Measurements from ENCODE around the gene VIPR2.
"Not testable (repeated sequence)": the region's sequence is repeated elsewhere in the genome, so short reads cannot be mapped to it uniquely, and the experiment has no call there.

VIPR2 gene

DNA sequence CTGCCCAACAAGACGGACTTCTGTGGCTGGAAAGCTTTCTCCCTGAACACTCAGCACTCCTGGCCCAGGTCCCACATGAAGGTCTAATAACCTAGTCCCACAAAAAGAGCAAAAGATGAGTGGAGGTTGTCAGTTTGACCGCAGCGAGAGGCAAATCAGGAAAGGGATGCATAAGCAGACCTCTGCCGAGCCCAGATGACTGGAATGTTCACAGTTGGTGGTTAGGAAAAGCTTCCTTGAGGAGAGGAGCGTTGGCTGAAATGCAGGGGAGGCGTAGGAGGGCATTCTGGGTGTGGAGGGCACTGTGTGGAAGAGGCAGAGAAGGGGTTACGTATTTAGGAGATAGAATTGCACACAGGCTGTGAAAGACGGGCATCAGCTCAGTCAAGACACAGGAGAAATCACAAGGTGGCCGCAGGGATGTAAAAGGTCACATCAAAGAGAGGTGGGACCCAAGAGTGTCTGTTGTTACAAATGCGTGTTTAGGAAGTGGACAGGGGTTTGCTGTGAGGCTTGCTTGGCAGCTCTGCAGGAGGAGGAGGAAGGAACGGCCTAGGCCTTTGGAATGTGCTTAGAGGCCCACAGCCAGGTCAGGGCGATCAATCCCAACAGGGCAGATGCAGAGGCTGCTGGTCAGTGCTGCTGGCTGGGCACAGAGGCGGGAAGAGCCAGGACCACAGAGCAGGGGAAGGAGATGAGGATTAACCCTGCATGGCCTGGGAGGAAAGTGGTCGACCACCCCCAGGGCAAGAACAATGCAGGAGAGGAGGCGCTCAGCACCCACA lies 133.5 kb downstream of the VIPR2 start:
- no peak for DNase-seq (ENCODE audit: low read depth, low spot score)

DNA sequence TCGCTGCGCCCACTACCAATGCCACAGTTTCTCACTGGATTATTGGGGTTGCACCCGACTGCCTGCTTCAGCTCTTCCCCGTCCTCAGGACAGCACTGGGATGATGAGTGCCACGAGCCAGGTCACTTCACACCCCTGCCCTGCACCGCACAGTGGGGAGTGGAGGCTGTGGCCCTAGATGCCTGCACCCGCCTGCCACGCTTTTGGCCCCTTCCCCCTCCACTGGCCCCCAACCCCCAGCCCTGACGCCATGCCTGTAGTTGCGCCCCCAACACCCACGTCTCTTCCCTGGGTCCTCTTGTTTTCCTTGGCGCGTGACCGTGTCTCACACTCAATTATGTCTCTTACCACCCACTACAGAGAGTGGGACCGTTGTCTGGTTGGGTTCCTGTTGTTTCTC lies 134.3 kb downstream of the VIPR2 start:
- DNase-seq (ENCODE audit: low read depth, low spot score): no peak

DNA sequence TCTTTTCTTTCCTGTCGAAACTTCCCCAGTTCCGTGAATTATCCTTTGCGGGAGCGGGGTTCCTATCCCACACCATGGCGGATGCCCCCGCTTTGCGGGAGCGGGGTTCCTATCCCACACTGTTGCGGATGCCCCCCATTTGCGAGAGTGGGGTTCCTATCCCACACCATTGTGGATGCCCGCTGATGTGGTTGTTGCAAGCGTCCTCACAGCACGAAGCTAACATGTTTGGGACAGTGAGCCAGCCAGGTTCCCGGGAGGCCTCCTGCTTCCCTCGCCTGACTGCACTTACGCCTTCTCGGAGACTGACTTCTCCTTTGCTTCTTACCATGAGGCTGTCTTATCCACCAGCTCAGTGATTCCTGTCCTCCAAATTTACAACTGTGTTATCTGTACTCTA lies 134.7 kb downstream of the VIPR2 start:
- no peak for DNase-seq (ENCODE audit: low read depth, low spot score)

DNA sequence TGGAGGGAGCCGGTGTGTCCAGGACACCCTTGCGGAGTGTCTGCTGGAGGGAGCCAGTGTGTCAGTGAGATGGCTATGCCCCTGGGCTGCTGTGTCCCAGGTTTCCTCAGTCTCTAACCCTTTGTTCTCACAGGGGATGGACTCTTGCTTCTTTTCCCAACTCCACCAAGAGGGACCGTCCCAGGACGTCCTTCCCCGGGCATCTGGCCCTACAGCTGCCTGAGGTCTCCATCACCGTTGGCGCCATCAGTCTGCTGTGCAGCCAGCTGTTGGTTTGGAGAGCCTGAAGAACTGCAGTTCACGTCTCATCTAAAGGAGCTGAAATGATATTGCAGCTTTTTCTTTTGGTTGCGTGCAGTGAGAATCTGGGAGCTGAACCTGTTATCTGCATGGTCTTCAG lies 136.2 kb downstream of the VIPR2 start:
- no peak for DNase-seq (ENCODE audit: low read depth, low spot score)

DNA sequence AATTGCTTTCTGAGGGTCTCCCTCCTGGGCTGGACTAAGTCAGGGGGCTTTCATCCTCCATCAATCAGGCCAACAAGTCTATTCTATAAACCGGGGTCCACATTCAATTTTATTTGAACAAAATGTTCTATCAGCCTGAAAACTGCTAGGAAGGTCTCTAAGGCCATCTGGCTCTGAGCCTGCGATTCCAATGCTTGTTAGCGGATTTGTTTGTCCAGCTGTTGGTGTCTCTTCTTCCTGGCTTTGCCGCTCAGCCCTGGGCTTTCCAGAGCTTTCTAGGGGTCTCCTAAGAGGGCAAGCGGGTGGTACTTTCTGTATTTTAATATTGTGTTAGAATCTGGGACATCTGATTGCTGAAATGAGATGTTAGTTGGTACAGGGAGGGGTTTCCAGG lies 136.7 kb downstream of the VIPR2 start:
- DNase-seq (ENCODE audit: low read depth, low spot score): no peak

DNA sequence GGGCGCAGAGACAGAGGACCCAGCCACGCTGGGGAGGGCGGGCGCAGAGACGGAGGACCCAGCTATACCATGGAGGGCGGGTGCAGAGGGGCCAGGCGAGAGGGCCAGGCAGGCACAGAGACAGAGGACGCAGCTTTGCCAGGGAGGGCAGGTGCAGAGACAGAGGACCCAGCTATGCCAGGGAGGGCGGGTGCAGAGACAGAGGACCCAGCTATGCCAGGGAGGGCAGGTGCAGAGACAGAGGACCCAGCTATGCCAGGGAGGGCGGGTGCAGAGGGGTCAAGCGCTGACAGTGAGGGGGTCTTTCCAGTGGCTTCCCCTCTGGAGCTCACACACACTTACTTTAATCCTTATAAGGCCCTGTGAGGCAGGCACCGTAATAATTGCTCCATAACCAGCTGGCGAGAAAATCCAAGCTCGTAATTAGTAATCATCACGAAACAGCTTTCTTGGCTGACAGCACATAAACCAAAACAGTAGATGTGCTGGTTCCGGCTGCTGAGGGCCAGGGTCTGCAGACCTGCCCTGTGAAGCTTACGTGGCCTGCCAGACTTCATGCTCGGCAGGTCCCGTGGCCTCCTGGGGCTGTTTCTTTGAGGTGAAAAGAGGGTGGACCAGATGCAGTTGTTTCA lies 137.2 kb downstream of the VIPR2 start:
- no peak for DNase-seq (ENCODE audit: low read depth, low spot score)

DNA sequence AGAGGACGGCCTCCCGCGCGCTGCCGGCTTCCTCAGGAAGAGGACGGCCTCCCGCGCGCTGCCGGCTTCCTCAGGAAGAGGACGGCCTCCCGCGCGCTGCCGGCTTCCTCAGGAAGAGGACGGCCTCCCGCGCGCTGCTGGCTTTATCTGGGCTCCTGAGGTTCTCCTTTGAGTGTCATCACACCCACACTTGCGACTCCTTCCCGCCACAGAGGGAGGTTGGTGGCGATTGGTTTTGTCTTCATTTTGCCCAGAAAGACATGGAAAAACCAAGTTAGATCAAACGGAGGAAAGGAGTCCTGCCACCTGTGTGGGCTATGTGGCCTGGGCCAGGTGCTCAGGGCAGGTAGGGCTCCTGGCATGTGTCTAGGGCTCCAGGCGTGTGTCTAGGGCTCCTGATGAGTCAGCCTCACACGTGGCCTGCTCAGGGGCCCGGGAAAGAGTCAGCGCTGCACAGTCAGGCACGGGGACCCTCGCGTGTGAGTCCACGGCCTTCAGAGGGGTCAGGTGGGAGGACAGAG lies 138.0 kb downstream of the VIPR2 start:
- no peak for DNase-seq (ENCODE audit: low read depth, low spot score)

DNA sequence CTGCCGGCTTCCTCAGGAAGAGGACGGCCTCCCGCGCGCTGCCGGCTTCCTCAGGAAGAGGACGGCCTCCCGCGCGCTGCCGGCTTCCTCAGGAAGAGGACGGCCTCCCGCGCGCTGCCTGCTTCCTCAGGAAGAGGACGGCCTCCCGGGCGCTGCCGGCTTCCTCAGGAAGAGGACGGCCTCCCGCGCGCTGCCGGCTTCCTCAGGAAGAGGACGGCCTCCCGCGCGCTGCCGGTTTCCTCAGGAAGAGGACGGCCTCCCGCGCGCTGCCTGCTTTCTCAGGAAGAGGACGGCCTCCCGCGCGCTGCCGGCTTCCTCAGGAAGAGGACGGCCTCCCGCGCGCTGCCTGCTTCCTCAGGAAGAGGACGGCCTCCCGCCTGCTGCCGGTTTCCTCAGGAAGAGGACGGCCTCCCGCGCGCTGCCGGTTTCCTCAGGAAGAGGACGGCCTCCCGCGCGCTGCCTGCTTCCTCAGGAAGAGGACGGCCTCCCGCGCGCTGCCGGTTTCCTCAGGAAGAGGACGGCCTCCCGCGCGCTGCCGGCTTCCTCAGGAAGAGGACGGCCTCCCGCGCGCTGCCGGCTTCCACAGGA lies 138.6 kb downstream of the VIPR2 start:
- DNase-seq (ENCODE audit: low read depth, low spot score): not testable (repeated sequence)

DNA sequence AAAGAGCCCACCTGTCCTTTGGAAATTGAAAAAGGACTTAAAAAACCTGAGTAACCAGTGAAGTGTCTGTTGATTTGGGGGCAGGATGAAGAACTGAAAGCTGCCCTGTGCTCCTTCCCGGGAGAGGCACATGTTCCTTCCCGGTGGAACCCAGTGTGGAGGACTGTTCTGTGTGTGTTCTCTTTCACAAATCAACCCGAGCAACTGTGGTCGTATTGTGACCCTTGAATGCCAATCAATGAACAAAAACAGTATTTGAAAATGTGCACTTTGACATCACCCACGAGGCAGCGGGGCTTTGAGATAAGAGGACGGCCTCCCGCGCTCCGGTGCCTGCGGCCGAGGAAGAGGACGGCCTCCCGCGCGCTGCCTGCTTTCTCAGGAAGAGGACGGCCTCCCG lies 139.0 kb downstream of the VIPR2 start:
- no peak for DNase-seq (ENCODE audit: low read depth, low spot score)

DNA sequence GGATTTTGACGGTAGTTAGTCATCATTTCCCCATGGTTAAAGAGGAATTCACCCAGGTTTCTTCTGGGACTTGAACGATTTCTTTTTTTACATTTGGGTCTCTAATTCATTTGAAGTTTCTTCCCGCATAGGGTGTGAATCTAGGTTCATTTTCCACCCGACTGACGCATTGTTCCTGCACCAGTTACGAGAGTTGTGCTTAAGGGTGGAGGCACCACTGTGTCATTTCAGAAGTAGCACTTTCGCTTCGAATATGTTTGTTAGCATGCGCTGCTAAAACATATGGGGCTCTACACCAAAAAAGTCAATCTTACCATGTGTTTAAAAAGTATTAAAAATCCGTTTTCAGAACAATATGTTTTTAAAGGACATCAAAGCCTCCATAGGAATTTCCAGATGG lies 140.3 kb downstream of the VIPR2 start:
- DNase-seq (ENCODE audit: low read depth, low spot score): no peak

DNA sequence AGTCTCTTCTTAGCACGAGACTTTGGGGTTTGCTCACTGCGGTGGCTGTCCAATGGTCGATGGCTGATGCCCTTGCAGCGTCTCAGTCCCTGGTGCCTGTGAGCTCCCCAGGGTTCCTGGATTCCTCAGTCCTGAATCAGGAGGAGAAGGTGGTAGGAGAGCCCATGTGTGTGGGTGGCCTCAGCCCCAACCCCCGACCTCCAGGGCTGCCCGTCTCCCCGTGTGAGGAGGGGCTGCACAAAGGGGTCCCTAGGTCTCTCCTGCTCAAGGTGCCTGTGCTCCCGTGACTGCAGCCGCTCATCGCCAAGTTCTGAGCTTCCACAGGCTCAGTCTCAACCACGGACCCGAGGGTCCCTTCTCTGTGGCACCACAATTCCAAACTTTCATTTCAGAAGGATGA lies 142.9 kb downstream of the VIPR2 start:
- no peak for DNase-seq (ENCODE audit: low read depth, low spot score)

DNA sequence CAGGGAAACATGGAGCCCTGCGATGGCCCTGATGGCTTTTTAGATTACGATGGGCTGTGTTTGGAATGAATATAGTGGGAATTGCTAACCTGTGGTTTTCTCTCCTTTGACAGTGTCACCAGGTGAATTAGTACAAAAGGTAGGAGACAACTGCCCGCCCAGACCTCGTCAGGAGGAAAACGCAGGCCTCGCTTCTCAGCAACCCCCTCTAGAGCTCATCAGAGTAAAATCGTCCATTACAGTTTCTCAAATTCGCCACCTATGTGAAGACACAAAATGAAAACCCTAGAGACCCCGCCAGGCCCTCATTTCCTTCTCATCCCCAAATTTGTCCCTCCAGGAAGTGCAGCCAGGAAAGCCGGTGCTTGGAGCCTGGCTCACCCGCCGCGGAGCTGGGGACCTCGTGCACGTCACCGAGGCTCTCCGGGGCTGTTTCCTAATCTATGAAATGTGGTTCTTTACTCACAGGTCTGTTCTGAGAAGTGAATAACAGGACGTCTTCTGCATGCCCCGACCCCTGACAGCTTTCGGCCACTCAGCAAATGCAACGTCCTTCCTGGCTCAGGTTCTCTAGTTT lies 143.7 kb downstream of the VIPR2 start:
- DNase-seq (ENCODE audit: low read depth, low spot score): no peak

DNA sequence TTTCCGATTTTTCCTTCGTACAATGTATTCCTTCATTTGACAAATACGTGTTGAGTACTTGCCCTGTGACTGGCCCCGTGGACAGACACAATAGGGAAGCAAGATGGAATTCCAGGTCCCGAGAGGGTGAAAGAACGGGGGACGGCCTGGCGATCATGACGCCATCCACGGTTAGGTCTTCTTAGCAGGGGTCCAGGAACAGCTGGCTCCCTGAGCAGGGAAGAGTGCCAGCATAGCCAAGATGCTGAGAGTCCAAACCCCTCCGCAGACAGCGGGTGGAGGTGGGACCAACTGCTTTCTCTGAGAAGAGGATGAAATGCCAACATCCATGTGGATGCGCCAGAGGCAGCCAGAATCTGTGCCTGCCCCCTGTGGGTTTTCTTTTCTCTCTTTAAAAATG lies 144.6 kb downstream of the VIPR2 start:
- no peak for DNase-seq (ENCODE audit: low read depth, low spot score)

DNA sequence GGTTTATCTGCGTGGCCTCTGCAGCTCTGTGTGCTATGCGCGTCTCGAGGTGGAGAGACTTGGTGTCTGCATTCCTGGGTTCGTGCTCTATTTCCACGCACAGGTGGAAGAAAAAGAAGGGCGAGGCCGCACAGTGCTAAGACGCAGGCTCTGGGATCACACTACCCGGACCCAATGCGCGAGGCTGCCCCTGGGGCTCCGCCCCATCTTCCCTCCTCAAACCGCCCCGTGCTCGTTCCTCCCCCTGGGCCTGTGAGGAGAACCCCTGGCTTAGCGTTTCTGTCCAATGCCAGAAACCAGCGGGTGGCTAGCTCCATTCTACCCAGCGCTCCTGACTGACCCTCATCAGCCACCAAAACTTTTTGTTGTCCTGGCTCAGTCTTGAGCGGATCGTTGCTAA lies 145.2 kb downstream of the VIPR2 start:
- no peak for DNase-seq (ENCODE audit: low read depth, low spot score)

DNA sequence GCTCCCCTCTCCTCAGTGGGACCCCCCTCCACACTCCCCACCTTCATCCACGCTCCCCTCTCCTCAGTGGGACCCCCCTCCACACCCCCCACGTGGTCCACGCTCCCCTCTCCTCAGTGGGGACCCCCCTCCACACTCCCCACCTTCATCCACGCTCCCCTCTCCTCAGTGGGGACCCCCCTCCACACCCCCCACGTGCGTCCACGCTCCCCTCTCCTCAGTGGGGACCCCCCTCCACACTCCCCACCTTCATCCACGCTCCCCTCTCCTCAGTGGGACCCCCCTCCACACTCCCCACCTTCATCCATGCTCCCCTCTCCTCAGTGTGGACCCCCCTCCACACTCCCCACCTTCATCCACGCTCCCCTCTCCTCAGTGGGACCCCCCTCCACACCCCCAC lies 146.4 kb downstream of the VIPR2 start:
- DNase-seq (ENCODE audit: low read depth, low spot score): not testable (repeated sequence)

DNA sequence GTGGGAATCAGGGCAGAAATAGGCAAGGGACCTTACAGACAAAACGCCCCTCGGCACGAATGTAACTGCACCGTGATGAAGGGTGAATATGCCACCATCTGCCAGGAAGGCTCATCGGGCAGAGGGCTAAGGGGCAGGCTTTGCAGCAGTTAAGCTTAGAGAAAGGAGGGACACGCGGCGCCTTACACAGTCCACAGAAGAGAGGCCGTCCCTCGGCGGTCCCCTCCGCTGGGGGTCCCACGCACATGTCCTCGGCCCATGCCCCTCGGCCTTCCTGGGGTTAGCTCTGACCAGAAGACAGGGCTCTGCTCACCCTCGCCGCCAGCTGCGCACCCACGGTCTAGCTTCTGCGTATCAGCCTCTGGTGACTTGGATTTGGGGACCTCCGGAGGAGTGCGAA lies 147.2 kb downstream of the VIPR2 start:
- DNase-seq (ENCODE audit: low read depth, low spot score): no peak

DNA sequence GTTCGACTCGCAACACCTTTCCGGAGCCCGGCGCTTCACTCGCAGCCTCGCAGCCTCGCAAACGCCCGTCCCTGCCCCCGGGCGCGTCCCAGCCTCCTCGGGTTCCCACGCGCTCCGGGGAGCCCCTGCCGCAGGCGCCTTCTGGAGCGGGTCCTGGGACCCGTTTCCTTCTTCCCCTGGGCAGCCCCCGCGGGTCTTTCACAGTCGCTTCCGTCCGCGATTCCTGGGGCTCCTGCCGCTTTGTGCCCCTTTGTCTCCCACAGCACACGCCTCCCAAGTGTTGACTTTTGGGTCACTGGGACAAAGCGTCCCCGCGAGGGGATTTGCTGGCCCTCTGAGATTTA lies 147.6 kb downstream of the VIPR2 start:
- DNase-seq (ENCODE audit: low read depth, low spot score): no peak

DNA sequence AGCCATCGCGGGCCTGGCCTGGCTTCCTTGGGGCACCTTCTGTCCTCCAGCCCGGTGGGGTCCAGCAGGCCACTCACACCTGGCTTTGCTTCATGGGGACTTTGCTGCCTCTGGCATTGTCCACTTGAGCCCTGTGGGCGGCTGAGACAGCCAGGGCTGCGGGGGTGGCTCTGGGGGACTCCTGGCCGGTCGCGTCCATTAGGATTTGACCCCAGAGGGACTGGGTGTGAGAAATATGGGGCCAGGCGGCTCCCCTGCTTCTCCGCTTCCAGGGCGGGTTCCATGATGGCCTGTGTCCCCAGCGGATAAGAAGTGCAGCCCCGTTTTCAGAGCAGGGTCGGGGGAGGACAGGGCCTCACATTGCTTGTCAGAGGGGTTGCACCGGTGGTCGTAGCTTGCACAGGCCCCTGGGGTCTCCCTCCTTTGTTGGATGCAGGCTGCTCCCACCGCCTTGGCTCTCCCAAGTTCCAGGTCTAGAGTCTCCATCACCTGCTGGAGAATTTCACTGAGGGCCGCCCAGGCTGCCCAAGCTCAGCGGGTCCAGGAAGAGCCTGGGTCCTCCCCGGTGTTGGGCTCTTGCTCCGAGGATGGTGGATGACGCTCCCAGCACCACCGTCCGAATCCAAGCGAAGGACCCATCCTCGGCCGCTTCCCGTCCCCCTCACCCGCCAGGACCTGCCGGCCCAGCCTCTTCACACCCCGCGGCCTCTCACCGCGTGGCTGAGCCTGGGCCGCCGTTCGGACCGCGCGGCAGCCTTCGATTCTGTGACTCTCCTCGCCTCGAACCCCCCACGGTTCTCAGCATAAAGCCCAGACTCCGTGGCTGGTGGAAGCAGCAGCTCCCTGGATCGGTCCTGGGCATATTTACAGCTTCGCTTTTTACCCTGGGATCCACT lies 148.2 kb downstream of the VIPR2 start:
- no peak for DNase-seq (ENCODE audit: low read depth, low spot score)

DNA sequence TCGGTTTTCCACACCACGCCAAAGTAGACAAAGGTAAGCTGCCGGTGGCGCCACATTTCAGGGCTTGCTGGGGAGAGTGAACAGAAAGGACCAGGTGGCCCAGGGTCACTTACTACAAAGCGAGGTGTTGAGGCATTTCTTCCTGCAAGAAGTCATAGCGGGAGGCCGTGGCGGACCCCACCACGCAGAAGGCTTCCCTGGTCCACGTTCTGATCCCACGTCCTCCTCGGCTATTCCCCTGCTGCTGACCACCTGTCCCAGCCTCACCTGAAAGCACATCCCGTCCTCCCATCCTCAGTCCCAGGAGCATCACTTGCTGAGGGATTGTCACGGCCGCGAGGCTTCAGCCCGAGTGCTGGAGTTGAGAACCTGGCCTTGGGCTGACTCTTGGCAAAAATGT lies 149.2 kb downstream of the VIPR2 start:
- DNase-seq (ENCODE audit: low read depth, low spot score): no peak

DNA sequence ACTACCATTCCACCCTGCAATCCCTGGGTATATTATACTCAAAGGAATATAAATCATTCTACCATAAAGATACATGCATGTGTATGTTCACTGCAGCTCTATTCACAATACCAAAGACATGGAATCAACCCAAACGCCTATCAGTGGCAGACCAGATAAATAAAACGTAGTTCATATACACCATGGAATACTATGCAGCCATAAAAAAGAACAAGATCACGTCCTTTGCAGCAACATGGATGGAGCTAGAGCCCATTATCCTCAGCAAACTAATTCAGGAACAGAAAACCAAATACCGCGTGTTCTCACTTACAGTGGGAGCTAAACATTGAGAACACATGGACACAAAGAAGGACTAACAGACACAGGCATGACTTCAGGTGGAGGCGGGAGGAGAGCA lies 150.0 kb downstream of the VIPR2 start:
- no peak for DNase-seq (ENCODE audit: low read depth, low spot score)

DNA sequence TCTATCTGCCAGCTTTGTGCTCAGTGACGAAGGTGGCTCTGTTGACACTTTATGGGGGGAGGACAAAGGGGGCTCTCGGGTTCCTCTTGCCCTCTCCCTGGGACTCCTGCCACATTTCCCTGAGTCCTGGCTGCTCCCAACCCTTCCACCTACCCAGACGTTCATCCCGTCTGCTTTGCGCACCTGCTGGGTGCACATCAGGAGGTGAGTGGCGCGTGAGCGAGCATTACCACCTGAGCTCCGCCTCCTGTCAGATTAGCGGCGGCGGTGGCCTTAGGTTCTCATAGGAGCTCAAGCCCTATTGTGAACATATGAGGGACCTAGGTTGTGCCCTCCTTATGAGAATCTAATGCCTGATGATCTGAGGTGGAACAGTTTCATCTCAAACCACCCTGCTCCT lies 151.1 kb downstream of the VIPR2 start:
- no peak for DNase-seq (ENCODE audit: low read depth, low spot score)

DNA sequence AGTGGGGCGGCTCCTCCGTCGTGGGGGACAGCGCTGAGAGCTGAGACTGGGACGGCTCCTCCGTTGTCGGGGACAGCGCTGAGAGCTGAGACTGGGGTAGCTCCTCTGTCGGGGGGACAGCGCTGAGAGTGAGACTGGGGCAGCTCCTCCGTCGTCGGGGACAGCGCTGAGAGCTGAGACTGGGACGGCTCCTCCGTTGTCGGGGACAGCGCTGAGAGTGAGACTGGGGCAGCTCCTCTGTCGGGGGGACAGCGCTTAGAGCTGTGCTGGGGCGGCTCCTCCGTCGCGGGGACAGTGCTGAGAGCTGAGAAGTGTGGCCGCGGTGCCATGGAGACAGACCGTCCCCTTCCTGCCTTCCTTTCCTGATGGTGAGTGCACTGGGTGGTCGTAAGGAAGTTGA lies 151.9 kb downstream of the VIPR2 start:
- no peak for DNase-seq (ENCODE audit: low read depth, low spot score)
